ENCODE measurements around the gene CHRND. TPM values are rescaled to one million over a fixed set of nuclear protein-coding genes. Genes with fewer than 3 reads are reported as not detected.
A peak's percentile ranks its signal among the peaks of the same experiment; 100 is the strongest.

The CHRND gene
- total and polyA plus RNA-seq, 2 of the 4 experiments (the other 2 are of a cell fraction), result not detected

DNA sequence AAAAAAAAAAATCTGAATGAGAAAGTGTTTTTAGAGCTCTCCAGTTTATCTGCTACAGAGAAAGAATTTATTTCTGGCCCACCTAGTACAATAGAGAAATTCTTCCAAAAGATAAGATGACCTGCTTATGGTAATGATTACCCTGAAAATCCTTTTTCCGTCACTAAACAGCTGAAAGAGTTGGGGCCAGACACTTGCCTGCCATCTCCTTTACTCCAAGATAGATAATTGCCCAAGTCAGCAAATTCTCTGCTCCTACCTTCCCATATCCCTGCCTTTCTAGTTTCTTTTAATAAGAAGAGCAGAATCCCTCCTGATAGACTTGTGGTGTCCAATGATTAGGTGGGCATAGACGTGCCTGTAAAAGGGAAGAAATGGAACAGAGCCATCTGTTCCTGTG is 52.7 kb downstream of the CHRND start:
- dilution Hi-C loops (cut with HindIII; ENCODE audit: low sequenced_read_pairs, unreplicated experiment), result no loop called here

More for the DNA sequence above, 52.7 kb downstream of the CHRND start:
- H2BK120ac ChIP-seq (ENCODE audit: low read depth, low read length), result no peak overlapping the region
- ChIA-PET CTCF (no interaction called here), POLR2A (ENCODE audit: unreplicated experiment) (no interaction called here)
- H3K36me3 ChIP-seq (ENCODE audit: control insufficient read depth, insufficient read depth, low read length), result peaks cover 6% of the 10 kb centered on the region; the same call in 1 of the 2 replicates
- no peak overlapping the region for H2AK5ac ChIP-seq (ENCODE audit: low read depth, low read length)
- H2AK9ac ChIP-seq (replicated peaks; ENCODE audit: low read depth, low read length, poor library complexity), result no peak overlapping the region
- peaks cover 6% of the 10 kb centered on the region; the same call in 1 of the 2 replicates for H3K4me1 ChIP-seq (ENCODE audit: control insufficient read depth, insufficient read depth, low read length)
- intact Hi-C loops (cut with micrococcal nuclease), result no loop called here
- no peak overlapping the region for H3K14ac ChIP-seq (replicated peaks; ENCODE audit: low read depth, low read length)
- H3K79me1 ChIP-seq (ENCODE audit: low read depth in 1 of 2, low read length in 2 of 2), result peaks cover 0 to 8% of the 10 kb centered on the region in 2 experiments; a peak in 1 of 4 replicates
- no TSS peak for BruUV-seq (replicated peaks)
- H3K18ac ChIP-seq (ENCODE audit: low read depth, low read length), result no peak overlapping the region
- H4K91ac ChIP-seq (ENCODE audit: insufficient read depth, low read depth, low read length), result no peak overlapping the region
- no peak overlapping the region for H3K9ac ChIP-seq (ENCODE audit: low read depth, low read length)
- no peak overlapping the region for H3K27ac ChIP-seq (ENCODE audit: insufficient read depth, low read length)
- ATAC-seq (ENCODE audit: low read depth) (no peak), DNase-seq (no peak)
- no peaks in the 10 kb centered on the region for H3K27me3 ChIP-seq (ENCODE audit: control insufficient read depth, insufficient read depth, low read length)
- peaks cover 6% of the 10 kb centered on the region; the same call in 1 of the 2 replicates for H3K9me1 ChIP-seq (ENCODE audit: insufficient read depth, low read length)
- no peak overlapping the region for H4K5ac ChIP-seq (ENCODE audit: low read depth, low read length)
- H4K8ac ChIP-seq (ENCODE audit: low read depth in 2 of 2, low read length in 2 of 2), result no peak overlapping the region
- no peaks in the 10 kb centered on the region for H3K9me3 ChIP-seq (ENCODE audit: control insufficient read depth, insufficient read depth, low read length)
- H3K4ac ChIP-seq (ENCODE audit: low read depth, low read length), result no peak overlapping the region
- H3K4me3 ChIP-seq (ENCODE audit: insufficient read depth, low read depth, low read length), result no peak overlapping the region
- no peaks in the 10 kb centered on the region for H4K20me1 ChIP-seq (ENCODE audit: insufficient read depth, low read length)
- H3K4me2 ChIP-seq (ENCODE audit: low read depth, low read length), result no peak overlapping the region
- H2BK20ac ChIP-seq (ENCODE audit: low read depth, low read length), result no peak overlapping the region
- H2AFZ ChIP-seq (replicated peaks; ENCODE audit: low read length, poor library complexity), result no peak overlapping the region
- no peak overlapping the region for H3K23ac ChIP-seq (ENCODE audit: low read depth, low read length)
- H2BK15ac ChIP-seq (ENCODE audit: low read depth, low read length), result no peak overlapping the region
- TF ChIP-seq POLR2A (IDR thresholded peaks at IDR 0.05; ENCODE audit: low read depth, low read length), result no peak
- TF ChIP-seq MXI1 (IDR thresholded peaks at IDR 0.05; ENCODE audit: borderline replicate concordance, low read depth, low read length), result no peak
- TF ChIP-seq CHD1 (IDR thresholded peaks at IDR 0.05; ENCODE audit: low read depth, low read length), result no peak
- no peak for TF ChIP-seq RAD21 (IDR thresholded peaks at IDR 0.05; ENCODE audit: low read length)
- peak; percentile 82 for TF ChIP-seq MAFK (IDR thresholded peaks at IDR 0.05; ENCODE audit: low read depth, low read length)
- no peak for TF ChIP-seq RFX5 (IDR thresholded peaks at IDR 0.05; ENCODE audit: low read depth, low read length)
- TF ChIP-seq FOS (IDR thresholded peaks at IDR 0.05; ENCODE audit: low read depth, low read length), result no peak
- no peak for TF ChIP-seq SMC3 (IDR thresholded peaks at IDR 0.05; ENCODE audit: low read depth, low read length)
- no peak overlapping the region for H2BK5ac ChIP-seq (ENCODE audit: low read depth, low read length, poor library complexity, severe bottlenecking)
- 80% methylated on average over 1 of the region's 2 CpGs; no CpG with 5 or more reads in 1 of the 2 experiments for WGBS, 2 experiments (ENCODE audit: extremely low coverage in 2 of 2, insufficient read length in 1 of 2)
- no peak overlapping the region for H3K56ac ChIP-seq (ENCODE audit: extremely low read depth, insufficient read depth, low read length)
- in situ Hi-C loops (cut with MboI; ENCODE audit: low sequenced_read_pairs), result no loop called here
